Mesenteric fat pad (tissue), 1 donor: ENCODE measurements around the gene NUTM2B. TPM values are rescaled to one million over a fixed set of nuclear protein-coding genes. Genes with fewer than 3 reads are reported as not detected.
"Not testable (repeated sequence)": the region's sequence is repeated elsewhere in the genome, so short reads cannot be mapped to it uniquely, and the experiment has no call there.

Experiments
- DNase-seq: peaks from one replicate; pipeline ENCODE4 v3.0.0-alpha.2; 2020; ENCODE audit warnings: low spot score
- long read RNA-seq: library from polyadenylated mRNA; unstranded; transcript quantifications from one replicate; pipeline ENCODE4 v2.0.0, GENCODE V29; 2020
- total RNA-seq: library from RNA; stranded (reverse); fragmentation: NEBNext Ultra II Directional; extraction: Animal tissue kit (Norgen Biotek cat#: 25700); gene quantifications from one replicate; pipeline ENCODE4 v1.2.1, GENCODE V29; 2021
- donor health status: DM: yes; HTN: yes; CAD: no.

The NUTM2B gene, protein sequence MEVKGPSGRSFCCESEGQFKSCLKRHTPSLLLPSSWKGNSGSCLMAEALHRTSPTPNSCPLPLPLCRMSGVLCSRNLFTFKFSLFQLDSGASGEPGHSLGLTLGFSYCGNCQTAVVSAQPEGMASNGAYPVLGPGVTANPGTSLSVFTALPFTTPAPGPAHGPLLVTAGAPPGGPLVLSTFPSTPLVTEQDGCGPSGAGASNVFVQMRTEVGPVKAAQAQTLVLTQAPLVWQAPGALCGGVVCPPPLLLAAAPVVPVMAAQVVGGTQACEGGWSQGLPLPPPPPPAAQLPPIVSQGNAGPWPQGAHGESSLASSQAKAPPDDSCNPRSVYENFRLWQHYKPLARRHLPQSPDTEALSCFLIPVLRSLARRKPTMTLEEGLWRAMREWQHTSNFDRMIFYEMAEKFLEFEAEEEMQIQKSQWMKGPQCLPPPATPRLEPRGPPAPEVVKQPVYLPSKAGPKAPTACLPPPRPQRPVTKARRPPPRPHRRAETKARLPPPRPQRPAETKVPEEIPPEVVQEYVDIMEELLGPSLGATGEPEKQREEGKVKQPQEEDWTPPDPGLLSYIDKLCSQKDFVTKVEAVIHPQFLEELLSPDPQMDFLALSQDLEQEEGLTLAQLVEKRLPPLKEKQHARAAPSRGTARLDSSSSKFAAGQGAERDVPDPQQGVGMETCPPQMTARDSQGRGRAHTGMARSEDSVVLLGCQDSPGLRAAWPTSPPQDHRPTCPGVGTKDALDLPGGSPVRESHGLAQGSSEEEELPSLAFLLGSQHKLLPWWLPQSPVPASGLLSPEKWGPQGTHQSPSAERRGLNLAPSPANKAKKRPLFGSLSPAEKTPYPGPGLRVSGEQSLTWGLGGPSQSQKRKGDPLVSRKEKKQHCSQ
- 0.48 TPM for total RNA-seq
- long read RNA-seq, partial matches to known transcripts: 0 of 1 reads
- long read RNA-seq, other reads (novel, unspliced or antisense): 1 of 1 reads

GRCh38 chr10:79702927-79703326, at the start of gene NUTM2B:
Gene NUTM2B (plus strand): TSS chr10:79703227. CDS start chr10:79703610, 383 bp downstream.
- DNase-seq: not testable (repeated sequence)

DNA sequence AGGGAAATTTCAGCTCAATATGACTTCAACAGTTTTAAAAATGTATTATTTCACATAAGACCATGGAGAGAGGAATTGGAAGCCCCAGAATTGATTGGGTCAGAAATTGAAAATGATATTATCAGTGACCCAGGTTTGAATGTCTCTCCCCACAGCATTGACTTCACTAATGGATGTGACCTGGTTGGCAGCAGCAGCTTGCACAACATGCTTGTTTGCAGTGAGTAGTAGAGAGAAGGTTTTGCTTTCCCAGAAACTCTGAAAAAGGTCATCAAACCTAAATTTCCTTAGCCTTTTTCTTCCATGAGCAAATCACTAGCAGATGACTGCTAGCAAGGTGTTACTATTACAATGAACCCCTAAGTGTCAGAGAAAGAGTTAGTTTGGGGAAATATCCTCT, 39.7 kb upstream of the NUTM2B start:
- DNase-seq: not testable (repeated sequence)

DNA sequence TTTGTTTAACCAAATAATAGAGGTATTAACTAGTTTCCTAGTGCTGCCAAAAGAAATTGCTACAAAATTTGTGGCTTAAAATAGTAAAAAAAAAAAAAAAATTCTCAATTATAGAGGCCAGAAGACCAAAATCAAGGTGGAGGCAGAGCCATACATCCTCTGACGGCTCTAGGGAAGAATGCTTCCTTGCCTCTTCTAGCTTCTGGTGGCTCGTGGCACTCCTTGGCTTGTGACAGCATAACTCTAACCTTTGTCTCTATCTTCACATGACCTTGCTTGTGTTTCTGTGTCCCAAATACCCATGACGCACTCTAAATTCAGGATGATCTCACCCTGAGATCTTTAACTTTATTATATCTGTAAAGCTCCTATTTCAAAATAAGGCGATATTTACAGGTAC, 38.3 kb upstream of the NUTM2B start:
- DNase-seq: not testable (repeated sequence)

DNA sequence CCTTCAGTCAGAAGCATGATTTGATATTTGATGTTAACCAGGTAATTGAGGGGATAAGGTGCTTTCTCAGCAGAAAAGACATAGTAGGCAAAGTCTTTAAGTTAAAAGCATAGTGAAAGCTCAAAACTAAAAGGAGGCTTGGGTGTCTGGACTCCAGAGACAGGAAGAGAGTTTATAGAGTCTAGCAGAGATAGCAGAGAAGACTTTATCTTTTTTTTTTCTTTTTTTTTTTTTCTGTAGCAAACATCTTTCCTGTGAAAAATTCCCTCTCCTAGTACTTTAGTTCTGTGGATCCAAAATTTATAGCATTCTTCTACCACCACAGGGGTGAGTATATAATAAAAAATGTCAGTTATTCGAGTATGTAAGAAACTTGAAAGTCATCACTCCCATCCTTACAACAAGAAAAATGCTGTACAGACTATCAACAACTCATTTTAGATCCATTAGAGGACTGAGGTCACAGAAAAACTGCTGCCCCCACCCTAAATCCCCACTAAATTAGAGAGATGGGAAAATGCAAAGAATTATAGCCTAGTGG, 33.7 kb upstream of the NUTM2B start:
- DNase-seq: not testable (repeated sequence)

- DNase-seq: not testable (repeated sequence)
Observed at GRCh38 chr10:79674878-79675277, 28.1 kb upstream of the NUTM2B start.

- peak; percentile 74 for DNase-seq
Observed at GRCh38 chr10:79683026-79683883, 19.8 kb upstream of the NUTM2B start.

GRCh38 chr10:79683884-79684720, 18.9 kb upstream of the NUTM2B start:
- peak; percentile 81 for DNase-seq

- peak; percentile 73 for DNase-seq
Observed at GRCh38 chr10:79685044-79685685, 17.9 kb upstream of the NUTM2B start.

DNA sequence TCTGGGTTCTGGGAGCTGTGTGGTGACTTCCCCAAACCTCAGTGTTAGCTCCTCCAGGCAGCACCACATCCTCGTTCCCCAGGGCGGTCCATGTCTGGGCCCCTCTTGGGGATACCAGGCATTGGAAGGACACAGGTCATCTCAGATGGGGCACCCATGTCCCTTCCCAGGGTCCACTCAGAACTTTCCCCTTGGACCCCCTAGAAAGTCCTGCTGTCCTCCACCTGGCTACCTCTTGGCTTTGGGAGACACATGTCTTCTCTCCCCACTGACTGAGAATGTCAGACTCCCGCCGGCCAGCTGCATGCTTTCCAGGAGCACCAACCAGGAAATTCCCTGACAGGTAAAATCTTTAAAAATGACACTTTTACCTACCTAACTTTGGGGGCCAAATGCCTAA, 16.4 kb upstream of the NUTM2B start:
- DNase-seq: peak; percentile 64

- not testable (repeated sequence) for DNase-seq
Observed at GRCh38 chr10:79687406-79688150, 15.4 kb upstream of the NUTM2B start.

DNA sequence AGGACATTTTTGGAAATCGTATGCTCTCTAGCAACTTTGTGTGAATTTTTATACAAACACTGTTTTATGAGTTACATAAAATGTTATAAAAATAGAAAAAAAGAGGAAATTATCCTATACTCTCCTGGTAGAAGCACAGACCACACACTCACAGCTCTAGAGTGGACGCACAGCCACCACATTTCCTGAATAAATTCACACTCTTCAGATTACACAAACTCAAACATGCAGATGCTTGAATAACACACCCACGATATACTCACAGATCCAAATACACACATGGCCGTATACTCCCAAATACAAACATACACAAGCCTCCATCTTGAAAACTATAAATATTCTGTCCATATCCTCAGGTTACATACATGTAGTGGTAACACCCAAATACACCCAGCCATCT, 14.2 kb upstream of the NUTM2B start:
- DNase-seq: not testable (repeated sequence)

DNA sequence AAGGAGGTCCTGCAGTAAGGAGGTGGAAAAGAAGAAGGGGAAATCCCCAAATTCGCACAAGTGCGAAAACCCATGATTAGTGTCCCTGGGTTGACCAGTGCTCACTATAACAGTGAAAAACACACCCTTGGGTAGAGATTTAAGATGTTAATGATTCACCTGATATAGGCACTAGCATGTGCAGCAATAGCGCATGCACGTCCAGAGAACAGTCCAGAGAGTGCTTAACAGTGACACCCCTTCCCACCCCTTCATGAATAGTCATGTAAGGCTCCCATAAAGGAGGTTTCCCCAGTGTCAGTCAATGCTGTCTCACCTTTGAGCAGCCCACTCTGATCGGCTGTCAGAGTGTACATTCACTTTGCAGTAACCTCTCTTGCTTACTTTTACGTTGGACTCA, 6.4 kb upstream of the NUTM2B start:
- not testable (repeated sequence) for DNase-seq

DNA sequence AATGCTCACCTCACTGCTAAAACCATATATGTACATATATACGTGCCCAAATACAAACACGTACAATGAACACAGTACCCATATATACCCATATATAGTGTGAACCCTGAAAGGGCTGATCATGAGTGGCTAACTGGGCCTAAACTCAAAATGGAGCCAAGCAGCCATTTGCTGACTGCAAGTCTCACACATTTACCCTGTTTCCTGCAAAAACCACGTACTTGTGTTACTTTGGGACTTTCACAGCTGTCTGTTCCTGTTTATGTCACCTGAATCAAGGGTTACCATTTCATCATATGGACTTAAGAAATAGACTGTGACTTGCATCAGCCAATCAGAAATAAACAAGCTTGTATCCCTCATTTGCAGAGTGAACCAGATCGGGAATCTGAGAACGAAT, 5.9 kb upstream of the NUTM2B start:
- not testable (repeated sequence) for DNase-seq

DNA sequence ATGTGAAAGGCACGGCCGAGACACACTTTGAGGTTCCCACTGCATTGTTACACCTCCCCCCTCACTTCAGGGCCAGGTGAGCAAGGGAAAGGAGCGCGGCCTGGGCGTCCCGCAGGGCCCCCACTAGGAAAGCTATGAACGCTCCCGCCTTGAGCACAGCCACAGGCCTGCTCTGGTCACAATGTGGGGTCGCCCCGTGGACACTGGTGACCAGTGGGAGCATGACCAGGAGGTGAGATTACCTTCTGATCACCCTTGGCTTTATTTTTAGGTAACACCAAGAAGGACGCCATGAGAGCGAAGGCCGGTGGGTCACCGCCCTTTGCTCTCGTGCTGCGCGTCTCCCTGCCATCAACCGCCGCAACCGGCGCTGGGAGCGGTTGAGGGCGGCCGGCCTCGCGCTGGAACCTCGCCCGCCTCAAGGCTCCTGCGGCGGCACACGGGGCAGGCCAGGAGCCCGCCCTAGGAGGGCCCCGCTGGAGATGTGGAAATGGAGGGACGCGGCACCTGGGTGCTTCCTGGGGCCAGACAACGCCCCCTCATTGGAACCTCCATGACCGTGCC, 2.6 kb upstream of the NUTM2B start:
- peak; percentile 75 for DNase-seq

- not testable (repeated sequence) for DNase-seq
Observed at GRCh38 chr10:79707017-79707416, 4.0 kb downstream of the NUTM2B start.

DNA sequence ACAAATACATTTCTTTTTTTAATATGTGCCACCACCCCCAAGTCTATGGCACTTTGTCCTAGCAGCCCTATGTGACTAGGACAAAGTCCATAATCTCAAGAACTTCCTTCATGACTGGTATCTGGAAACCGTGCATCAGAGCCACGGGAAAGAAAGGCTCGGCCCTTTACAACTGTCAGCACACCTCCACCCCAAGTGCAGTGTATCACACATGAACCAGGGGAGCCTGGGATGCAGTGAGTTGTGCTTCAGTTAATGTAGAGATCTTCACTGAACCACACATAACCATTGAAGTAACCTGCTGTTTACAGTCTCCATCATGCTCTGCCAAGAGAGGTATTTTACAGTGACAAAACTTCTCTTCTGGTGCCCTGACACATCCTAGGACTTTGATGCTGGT, 11.9 kb downstream of the NUTM2B start:
- DNase-seq: not testable (repeated sequence)

DNA sequence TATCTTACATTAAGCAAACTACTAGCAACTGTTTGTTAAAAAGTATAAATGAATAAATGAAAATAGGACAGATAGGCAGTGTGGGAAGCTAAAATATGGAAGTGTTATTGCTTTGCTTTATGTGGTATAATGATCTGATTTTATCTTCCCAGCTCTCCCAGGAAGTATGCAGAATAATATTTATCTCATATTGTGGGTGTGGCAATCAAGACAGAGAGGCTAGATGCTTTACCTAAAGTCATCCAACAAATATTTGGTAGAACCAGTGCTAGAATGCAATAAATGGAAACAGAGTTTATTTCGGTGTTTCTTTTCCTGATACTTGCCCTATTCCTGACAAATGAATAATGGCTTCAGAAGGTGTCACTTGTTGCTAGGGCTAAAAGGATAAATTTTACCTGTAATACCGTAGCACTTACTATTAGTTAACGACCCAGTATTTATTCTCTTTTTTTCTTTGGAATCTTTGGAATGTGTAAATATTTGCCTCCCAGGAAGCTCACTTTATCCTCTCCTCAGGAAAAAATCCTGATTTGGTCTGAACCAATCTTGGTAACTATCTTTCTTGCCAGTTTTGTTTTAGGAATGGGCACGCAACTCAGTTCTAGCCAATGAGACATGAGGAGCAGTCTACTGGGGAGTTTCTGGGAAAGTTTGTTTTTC, 14.0 kb downstream of the NUTM2B start:
- DNase-seq: not testable (repeated sequence)

DNA sequence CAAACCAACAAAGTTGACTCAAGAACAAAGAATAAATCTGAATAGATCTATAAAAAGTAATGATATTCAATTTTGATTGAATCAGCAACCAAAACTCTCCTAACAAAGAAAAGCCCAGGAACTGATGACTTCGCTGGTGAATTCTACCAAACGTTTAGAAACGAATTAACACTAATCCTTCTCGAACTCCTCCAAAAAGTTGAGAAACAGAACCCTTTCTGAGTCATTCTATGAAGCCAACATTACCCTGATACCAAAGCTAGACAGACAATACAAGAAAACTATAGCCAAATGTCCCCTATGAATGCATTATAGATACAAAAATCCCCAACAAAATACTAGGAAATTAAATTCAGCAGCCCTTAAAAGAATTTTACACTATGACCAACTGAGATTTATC, 17.0 kb downstream of the NUTM2B start:
- DNase-seq: not testable (repeated sequence)
